Measurements from ENCODE around the gene STAT2. TPM values are rescaled to one million over a fixed set of nuclear protein-coding genes. Genes with fewer than 3 reads are reported as not detected.

STAT2 gene
- 164 and 272 TPM in 2 replicates for total RNA-seq (ENCODE audit: low replicate concordance)

GRCh38 chr12:56359851-56360767 is at the start of gene STAT2:
STAT2 (minus strand) TSS chr12:56360107; CDS start chr12:56356571, 3,536 bp downstream.

GRCh38 chr12:56362130-56363059 is 2.5 kb upstream of the STAT2 start, which contains the start of gene APOF:
APOF (minus strand) TSS chr12:56362857; CDS start chr12:56362745, 112 bp downstream.

GRCh38 chr12:56338308-56339157 is 21.4 kb downstream of the STAT2 start, which contains the start of gene IL23A:
IL23A (plus strand) TSS chr12:56338884; CDS start chr12:56339045, 161 bp downstream.

GRCh38 chr12:56333679-56334489 is 26.0 kb downstream of the STAT2 start, which contains the start of gene PAN2:
PAN2 (minus strand) TSS chr12:56334000; CDS start chr12:56333094, 906 bp downstream.

GRCh38 chr12:56315622-56316473 is 44.1 kb downstream of the STAT2 start, which contains the start of gene CNPY2:
CNPY2 (minus strand) TSS chr12:56315988; CDS start chr12:56315217, 771 bp downstream.

GRCh38 chr12:56299853-56300643 is 59.9 kb downstream of the STAT2 start, which contains the start of gene CS:
CS (minus strand) TSS chr12:56300330; CDS start chr12:56300201, 129 bp downstream.

Other genes starting within 250 kb of the STAT2 start
- 4,087 and 6,384 TPM in 2 replicates for gene RPL41, start 243.5 kb downstream of the STAT2 start, total RNA-seq (ENCODE audit: low replicate concordance)
- gene ZC3H10, start 241.8 kb downstream of the STAT2 start, total RNA-seq (ENCODE audit: low replicate concordance), result 4.7 and 5.7 TPM in 2 replicates
- gene ESYT1, start 231.8 kb downstream of the STAT2 start, total RNA-seq (ENCODE audit: low replicate concordance), result 173 and 204 TPM in 2 replicates
- 104 and 107 TPM in 2 replicates for gene MYL6B, start 207.5 kb downstream of the STAT2 start, total RNA-seq (ENCODE audit: low replicate concordance)
- 3,250 and 5,170 TPM in 2 replicates for gene MYL6, start 201.7 kb downstream of the STAT2 start, total RNA-seq (ENCODE audit: low replicate concordance)
- 38.8 and 54.9 TPM in 2 replicates for gene SMARCC2, start 170.6 kb downstream of the STAT2 start, total RNA-seq (ENCODE audit: low replicate concordance)
- gene RNF41, start 138.2 kb downstream of the STAT2 start, total RNA-seq (ENCODE audit: low replicate concordance), result 174 and 323 TPM in 2 replicates
- gene NABP2, start 135.8 kb downstream of the STAT2 start, total RNA-seq (ENCODE audit: low replicate concordance), result 24.2 and 33.1 TPM in 2 replicates
- not detected in 2 replicates for gene SLC39A5, start 130.1 kb downstream of the STAT2 start, total RNA-seq (ENCODE audit: low replicate concordance)
- gene ANKRD52, start 101.7 kb downstream of the STAT2 start, total RNA-seq (ENCODE audit: low replicate concordance), result 17.0 and 17.1 TPM in 2 replicates
- 5.9 and 6.9 TPM in 2 replicates for gene COQ10A, start 93.2 kb downstream of the STAT2 start, total RNA-seq (ENCODE audit: low replicate concordance)
- gene CS, start 59.8 kb downstream of the STAT2 start, total RNA-seq (ENCODE audit: low replicate concordance), result 44.8 and 81.3 TPM in 2 replicates
- 74.3 and 113 TPM in 2 replicates for gene CNPY2, start 44.1 kb downstream of the STAT2 start, total RNA-seq (ENCODE audit: low replicate concordance)
- gene PAN2, start 26.1 kb downstream of the STAT2 start, total RNA-seq (ENCODE audit: low replicate concordance), result 15.5 and 22.7 TPM in 2 replicates
- not detected in 2 replicates for gene IL23A, start 21.2 kb downstream of the STAT2 start, total RNA-seq (ENCODE audit: low replicate concordance)
- not detected in 2 replicates for gene APOF, start 2.8 kb upstream of the STAT2 start, total RNA-seq (ENCODE audit: low replicate concordance)
- 3.7 and 5.4 TPM in 2 replicates for gene TIMELESS, start 89.3 kb upstream of the STAT2 start, total RNA-seq (ENCODE audit: low replicate concordance)
- not detected in 2 replicates for gene MIP, start 94.5 kb upstream of the STAT2 start, total RNA-seq (ENCODE audit: low replicate concordance)
- 1.1 and 1.2 TPM in 2 replicates for gene SPRYD4, start 108.5 kb upstream of the STAT2 start, total RNA-seq (ENCODE audit: low replicate concordance)
- 0.38 TPM in 1 of 2 replicates, not detected in the other for gene GLS2, start 128.1 kb upstream of the STAT2 start, total RNA-seq (ENCODE audit: low replicate concordance)
- 4.6 and 22.2 TPM in 2 replicates for gene RBMS2, start 161.7 kb upstream of the STAT2 start, total RNA-seq (ENCODE audit: low replicate concordance)